Thoracic aorta (tissue), 2 donors: Measurements from ENCODE around the gene ADGRL3. TPM values are rescaled to one million over a fixed set of nuclear protein-coding genes. Genes with fewer than 3 reads are reported as not detected.

Experiments
- ATAC-seq: fragments of 150-250 bp; one replicate; pipeline ENCODE4 v1.8.0; 2017; ENCODE audit warnings: low read depth; ENCODE audit not compliant: insufficient number of reproducible peaks, low FRiP score
- DNase-seq: peaks from one replicate; pipeline ENCODE4 v3.0.0-alpha.2; 2020; ENCODE audit warnings: low spot score
- H3K27ac ChIP-seq, 2 donors: fragments of 200-600 bp; sonication (generic); 1 replicate in 1 of 2; 2 replicates in 1 of 2; pipeline ENCODE4 v1.5.1; 2016; ENCODE audit warnings: mild to moderate bottlenecking in 2 of 2, moderate library complexity in 2 of 2
- H3K27me3 ChIP-seq: fragments of 200-600 bp; sonication (generic); replicated peaks from 2 replicates; pipeline ENCODE4 v1.6.0; 2016; ENCODE audit warnings: mild to moderate bottlenecking; ENCODE audit not compliant: insufficient read depth
- H3K36me3 ChIP-seq: fragments of 200-600 bp; sonication (generic); one replicate; pipeline ENCODE4 v1.5.1; 2016
- H3K4me1 ChIP-seq, 2 donors: fragments of 200-600 bp; sonication (generic); 1 replicate in 1 of 2; 2 replicates in 1 of 2; pipeline versions ENCODE4 v1.5.1 to v1.6.0; 2016; ENCODE audit warnings: low read depth in 2 of 2, mild to moderate bottlenecking in 1 of 2; ENCODE audit not compliant: control insufficient read depth in 1 of 2
- H3K4me3 ChIP-seq: fragments of 200-600 bp; sonication (generic); 2 replicates; pipeline ENCODE4 v1.5.1; 2016; ENCODE audit warnings: mild to moderate bottlenecking
- H3K9me3 ChIP-seq: fragments of 200-600 bp; sonication (generic); 2 replicates; pipeline ENCODE4 v1.5.1; 2016
- total RNA-seq, 2 donors: library from RNA; depleted of rRNA; stranded (reverse); fragments of >200 nt; gene quantifications; one replicate each; pipeline versions ENCODE4 v1.1.0 to v1.2.3, GENCODE V29; 2016
- TF ChIP-seq, protein P1 (sequence below): fragments of 200-600 bp; sonication (generic); IDR thresholded peaks from one replicate; pipeline ENCODE4 v1.5.1; 2019; ENCODE audit warnings: antibody characterized with exemption

The ADGRL3 gene
- total RNA-seq, 2 donors from 2014 or later = 17.5 to 18.1 TPM

- Histone ChIP-seq H3K4me1 (no peaks in the 10 kb centered on the region), H3K36me3 (no peaks in the 10 kb centered on the region), H3K27ac (no peak overlapping the region), H3K4me3 (no peak overlapping the region), H3K27me3 (no peaks in the 10 kb centered on the region), H3K9me3 (no peaks in the 10 kb centered on the region)
- ATAC-seq = no peak
- DNase-seq = no peak
- TF ChIP-seq, protein P1, sequence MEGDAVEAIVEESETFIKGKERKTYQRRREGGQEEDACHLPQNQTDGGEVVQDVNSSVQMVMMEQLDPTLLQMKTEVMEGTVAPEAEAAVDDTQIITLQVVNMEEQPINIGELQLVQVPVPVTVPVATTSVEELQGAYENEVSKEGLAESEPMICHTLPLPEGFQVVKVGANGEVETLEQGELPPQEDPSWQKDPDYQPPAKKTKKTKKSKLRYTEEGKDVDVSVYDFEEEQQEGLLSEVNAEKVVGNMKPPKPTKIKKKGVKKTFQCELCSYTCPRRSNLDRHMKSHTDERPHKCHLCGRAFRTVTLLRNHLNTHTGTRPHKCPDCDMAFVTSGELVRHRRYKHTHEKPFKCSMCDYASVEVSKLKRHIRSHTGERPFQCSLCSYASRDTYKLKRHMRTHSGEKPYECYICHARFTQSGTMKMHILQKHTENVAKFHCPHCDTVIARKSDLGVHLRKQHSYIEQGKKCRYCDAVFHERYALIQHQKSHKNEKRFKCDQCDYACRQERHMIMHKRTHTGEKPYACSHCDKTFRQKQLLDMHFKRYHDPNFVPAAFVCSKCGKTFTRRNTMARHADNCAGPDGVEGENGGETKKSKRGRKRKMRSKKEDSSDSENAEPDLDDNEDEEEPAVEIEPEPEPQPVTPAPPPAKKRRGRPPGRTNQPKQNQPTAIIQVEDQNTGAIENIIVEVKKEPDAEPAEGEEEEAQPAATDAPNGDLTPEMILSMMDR = no peak
These were observed 672.9 kb downstream of the ADGRL3 start for GRCh38 chr4:61872983-61873382.

DNA sequence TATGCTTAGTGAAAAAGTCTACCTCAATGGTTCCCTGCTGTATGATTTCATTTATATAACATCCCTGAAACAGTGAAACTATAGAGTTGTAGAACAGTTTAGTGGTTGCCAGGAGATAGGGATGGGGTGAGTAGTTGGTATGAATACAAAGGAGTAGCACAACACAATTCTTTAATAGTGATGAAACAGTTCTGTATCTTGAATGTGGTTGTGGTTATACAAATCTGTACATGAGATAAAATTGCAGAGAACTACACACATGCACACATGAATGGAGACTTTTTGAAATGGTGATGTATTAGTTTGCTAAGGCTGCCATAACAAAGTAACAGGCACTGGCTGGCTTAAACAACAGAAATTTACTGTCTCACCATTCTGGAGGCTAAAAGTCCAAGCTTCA is 677.1 kb downstream of the ADGRL3 start:
- TF ChIP-seq, protein P1 = no peak
- H3K27ac ChIP-seq = no peak overlapping the region
- no peaks in the 10 kb centered on the region for H3K36me3 ChIP-seq
- H3K4me3 ChIP-seq = no peak overlapping the region
- ATAC-seq = no peak
- H3K9me3 ChIP-seq = no peaks in the 10 kb centered on the region
- H3K4me1 ChIP-seq = no peaks in the 10 kb centered on the region
- DNase-seq = no peak
- no peaks in the 10 kb centered on the region for H3K27me3 ChIP-seq

DNA sequence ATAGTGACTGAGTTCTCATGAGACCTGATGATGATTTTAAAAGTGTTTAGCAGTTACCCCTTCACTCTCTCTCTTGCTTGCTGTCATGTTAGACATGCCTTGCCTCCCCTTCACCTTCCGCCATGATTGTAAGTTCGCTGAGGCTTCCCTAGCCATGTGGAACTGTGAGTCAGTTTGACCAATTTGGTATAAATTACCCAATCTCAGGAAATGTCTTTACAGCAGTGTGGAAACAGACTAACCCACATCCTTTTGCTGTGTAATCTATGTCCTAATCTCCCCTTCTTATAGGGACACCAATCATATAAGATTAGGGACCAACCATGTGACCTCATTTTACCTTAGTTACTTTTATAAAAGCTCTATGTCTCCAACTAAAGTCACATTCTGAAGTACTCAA is 677.8 kb downstream of the ADGRL3 start:
- no peaks in the 10 kb centered on the region for H3K9me3 ChIP-seq
- TF ChIP-seq, protein P1 = no peak
- no peaks in the 10 kb centered on the region for H3K4me1 ChIP-seq
- peaks cover 3% of the 10 kb centered on the region for H3K36me3 ChIP-seq
- H3K27ac ChIP-seq = no peak overlapping the region
- ATAC-seq (no peak), DNase-seq (no peak)
- no peaks in the 10 kb centered on the region for H3K27me3 ChIP-seq
- no peak overlapping the region for H3K4me3 ChIP-seq

GRCh38 chr4:61882381-61882780 is 682.3 kb downstream of the ADGRL3 start:
- TF ChIP-seq, protein P1 = no peak
- Histone ChIP-seq H3K9me3 (no peaks in the 10 kb centered on the region), H3K36me3 (peaks cover 3% of the 10 kb centered on the region), H3K4me1 (no peaks in the 10 kb centered on the region), H3K27me3 (no peaks in the 10 kb centered on the region), H3K4me3 (no peak overlapping the region), H3K27ac (no peak overlapping the region)
- DNase-seq = no peak
- no peak for ATAC-seq

GRCh38 chr4:61886131-61886530 is 686.0 kb downstream of the ADGRL3 start:
- no peak overlapping the region for H3K27ac ChIP-seq
- ATAC-seq (peak; percentile 20), DNase-seq (no peak)
- H3K9me3 ChIP-seq = no peaks in the 10 kb centered on the region
- H3K27me3 ChIP-seq = no peaks in the 10 kb centered on the region
- H3K4me3 ChIP-seq = no peak overlapping the region
- peaks cover 3% of the 10 kb centered on the region for H3K36me3 ChIP-seq
- H3K4me1 ChIP-seq = no peaks in the 10 kb centered on the region
- TF ChIP-seq, protein P1 = no peak
